ENCODE results near the gene OAS2.

The OAS2 gene

GRCh38 chr12:112964067-112964670, 14.2 kb upstream of the OAS2 start:
- in situ Hi-C loops (cut with MboI; ENCODE audit: low pct_unique_long_range_greater_than_20kb, low sequenced_read_pairs, unreplicated experiment): no loop called here
- no peak for DNase-seq (ENCODE audit: low spot score)
- TF ChIP-seq CTCF (IDR thresholded peaks at IDR 0.05; ENCODE audit: extremely low read depth, insufficient read depth, missing control alignments): no peak

- no peak for TF ChIP-seq CTCF (IDR thresholded peaks at IDR 0.05; ENCODE audit: extremely low read depth, insufficient read depth, missing control alignments)
- no peak for DNase-seq (ENCODE audit: low spot score)
- in situ Hi-C loops (cut with MboI; ENCODE audit: low pct_unique_long_range_greater_than_20kb, low sequenced_read_pairs, unreplicated experiment): no loop called here
These were observed 13.4 kb upstream of the OAS2 start for GRCh38 chr12:112964915-112965314.

- TF ChIP-seq CTCF (IDR thresholded peaks at IDR 0.05; ENCODE audit: extremely low read depth, insufficient read depth, missing control alignments): no peak
- in situ Hi-C loops (cut with MboI; ENCODE audit: low pct_unique_long_range_greater_than_20kb, low sequenced_read_pairs, unreplicated experiment): no loop called here
- no peak for DNase-seq (ENCODE audit: low spot score)
These were observed 12.7 kb upstream of the OAS2 start for GRCh38 chr12:112965643-112966042.

GRCh38 chr12:112967306-112967705, 11.0 kb upstream of the OAS2 start:
- DNase-seq (ENCODE audit: low spot score): no peak
- no peak for TF ChIP-seq CTCF (IDR thresholded peaks at IDR 0.05; ENCODE audit: extremely low read depth, insufficient read depth, missing control alignments)
- in situ Hi-C loops (cut with MboI; ENCODE audit: low pct_unique_long_range_greater_than_20kb, low sequenced_read_pairs, unreplicated experiment): no loop called here

GRCh38 chr12:112967858-112968257, 10.5 kb upstream of the OAS2 start:
- TF ChIP-seq CTCF (IDR thresholded peaks at IDR 0.05; ENCODE audit: extremely low read depth, insufficient read depth, missing control alignments): no peak
- DNase-seq (ENCODE audit: low spot score): no peak
- in situ Hi-C loops (cut with MboI; ENCODE audit: low pct_unique_long_range_greater_than_20kb, low sequenced_read_pairs, unreplicated experiment): no loop called here

- DNase-seq (ENCODE audit: low spot score): no peak
- TF ChIP-seq CTCF (IDR thresholded peaks at IDR 0.05; ENCODE audit: extremely low read depth, insufficient read depth, missing control alignments): no peak
- in situ Hi-C loops (cut with MboI; ENCODE audit: low pct_unique_long_range_greater_than_20kb, low sequenced_read_pairs, unreplicated experiment): no loop called here
These were observed 8.6 kb upstream of the OAS2 start for GRCh38 chr12:112969547-112970306.

Data from GM13977 (cell line).